SK-N-SH (cell line): ENCODE results near the gene RGS6. TPM values are rescaled to one million over a fixed set of nuclear protein-coding genes. Genes with fewer than 3 reads are reported as not detected.

Experiments used
- CTCF ChIA-PET: fragments of 300-600, 350-600 bp; formaldehyde crosslinking; extraction: SDS; loops from one replicate; lab custom pipeline; 2021; lab: Yijun Ruan, JAX
- POLR2A ChIA-PET: fragments of 350-600 bp; sonication (Branson Sonifier 250); formaldehyde crosslinking; extraction: SDS; loops from one replicate; lab custom pipeline; 2020; ENCODE audit warnings: antibody characterized with exemption, inconsistent platforms; lab: Yijun Ruan, JAX
- DNase-seq: peaks from one replicate; pipeline ENCODE4 v3.0.0; 2012
- H2AFZ ChIP-seq: fragments of 200-600 bp; sonication (generic); 2 replicates; pipeline ENCODE4 v1.8.1; 2016; ENCODE audit warnings: antibody characterized with exemption, mild to moderate bottlenecking, low read depth
- H3F3A ChIP-seq: fragments of 200-600 bp; sonication (generic); replicated peaks from 2 replicates; pipeline ENCODE3; 2016; ENCODE audit warnings: antibody characterized with exemption, mild to moderate bottlenecking; ENCODE audit not compliant: insufficient read depth
- H3K27ac ChIP-seq, 2 experiments: fragments of 200-500 bp in 1 of 2; fragments of 200-600 bp in 1 of 2; sonication (Bioruptor generic) in 1 of 2; sonication (generic), shearing (Covaris generic) in 1 of 2; 2 replicates each; pipeline versions ENCODE4 v1.5.1 to v1.6.1; 2014 to 2016; ENCODE audit warnings: low read depth in 2 of 2, inconsistent platforms in 1 of 2, low read length in 1 of 2, mild to moderate bottlenecking in 1 of 2, mixed read lengths in 1 of 2
- H3K27me3 ChIP-seq: fragments of 200-600 bp; sonication (generic), shearing (Covaris generic); 2 replicates; pipeline ENCODE4 v1.6.1; 2016; ENCODE audit warnings: mixed run types; ENCODE audit not compliant: insufficient read depth
- H3K36me3 ChIP-seq, 2 experiments: fragments of 200-500 bp in 1 of 2; fragments of 200-600 bp in 1 of 2; sonication (Bioruptor generic) in 1 of 2; sonication (generic) in 1 of 2; replicated peaks in 1 of 2; 2 replicates each; pipeline versions ENCODE3 to v1.5.1; 2014 to 2016; ENCODE audit warnings: low read length in 1 of 2, mild to moderate bottlenecking in 1 of 2; ENCODE audit not compliant: insufficient read depth in 2 of 2, control insufficient read depth in 1 of 2
- H3K4me1 ChIP-seq, 2 experiments: fragments of 200-500 bp in 1 of 2; fragments of 200-600 bp in 1 of 2; sonication (Bioruptor generic) in 1 of 2; sonication (generic), shearing (Covaris generic) in 1 of 2; 2 replicates each; pipeline versions ENCODE4 v1.5.1 to v1.6.1; 2014 to 2016; ENCODE audit warnings: low read depth in 1 of 2, low read length in 1 of 2, mixed run types in 1 of 2; ENCODE audit not compliant: insufficient read depth in 2 of 2, control insufficient read depth in 1 of 2
- H3K4me2 ChIP-seq: fragments of 200-600 bp; sonication (generic), shearing (Covaris generic); 2 replicates; pipeline ENCODE4 v1.6.1; 2017; ENCODE audit warnings: mixed run types
- H3K4me3 ChIP-seq, 2 experiments: fragments of 200-500 bp in 1 of 2; fragments of 200-600 bp in 1 of 2; sonication (Bioruptor generic) in 1 of 2; sonication (generic), shearing (Covaris generic) in 1 of 2; 2 replicates each; pipeline versions ENCODE4 v1.5.1 to v1.8.1; 2014 to 2016; ENCODE audit warnings: low read depth in 2 of 2, inconsistent platforms in 1 of 2, low read length in 1 of 2, mild to moderate bottlenecking in 1 of 2, mixed read lengths in 1 of 2, moderate library complexity in 1 of 2
- H3K79me2 ChIP-seq: fragments of 200-600 bp; sonication (generic); 2 replicates; pipeline ENCODE4 v1.8.1; 2017; ENCODE audit warnings: mild to moderate bottlenecking; ENCODE audit not compliant: insufficient read depth
- H3K9ac ChIP-seq: fragments of 200-600 bp; sonication (generic); 2 replicates; pipeline ENCODE4 v1.6.1; 2017; ENCODE audit warnings: mixed run types
- H3K9me2 ChIP-seq: fragments of 200-600 bp; sonication (generic); 2 replicates; pipeline ENCODE4 v1.6.1; 2017; ENCODE audit warnings: mixed run types
- H3K9me3 ChIP-seq: fragments of 200-600 bp; sonication (generic); 2 replicates; pipeline ENCODE4 v1.6.1; 2017; ENCODE audit warnings: mixed run types, mild to moderate bottlenecking, moderate library complexity
- H4K20me1 ChIP-seq: fragments of 200-600 bp; sonication (generic); 2 replicates; pipeline ENCODE4 v1.6.1; 2017; ENCODE audit warnings: mild to moderate bottlenecking, mixed run types; ENCODE audit not compliant: insufficient read depth
- CHD2 ChIP-seq: fragments of 150-350 bp; IDR thresholded peaks from 2 replicates; pipeline ENCODE4 v1.6.1; 2018; ENCODE audit warnings: low read length; ENCODE audit not compliant: partially characterized antibody
- FOSL2 ChIP-seq: IDR thresholded peaks from 2 replicates; pipeline ENCODE4 v1.4.0; 2012; ENCODE audit warnings: low read depth, mild to moderate bottlenecking, moderate library complexity, borderline replicate concordance
- GATA2 ChIP-seq: sonication (generic); formaldehyde crosslinking; IDR thresholded peaks from 2 replicates; pipeline ENCODE4 v1.5.0; 2020; ENCODE audit warnings: mild to moderate bottlenecking, missing genetic modification reagents
- IRF3 ChIP-seq: fragments of 150-350 bp; IDR thresholded peaks from 2 replicates; pipeline ENCODE4 v1.6.1; 2016; ENCODE audit warnings: mild to moderate bottlenecking, low read depth, low read length
- JUND ChIP-seq: IDR thresholded peaks from 2 replicates; pipeline ENCODE4 v1.4.0; 2012
- NRF1 ChIP-seq: IDR thresholded peaks from 2 replicates; pipeline ENCODE4 v1.6.1; 2012; ENCODE audit warnings: low read depth, mild to moderate bottlenecking, low read length
- PBX3 ChIP-seq: IDR thresholded peaks from 2 replicates; pipeline ENCODE4; 2012
- RAD21 ChIP-seq: IDR thresholded peaks from 2 replicates; pipeline ENCODE4 v1.6.1; 2012; ENCODE audit warnings: mild to moderate bottlenecking, low read length
- RFX5 ChIP-seq: IDR thresholded peaks from 2 replicates; pipeline ENCODE4 v1.6.1; 2012; ENCODE audit warnings: mild to moderate bottlenecking, improper control_type of control experiment, low read length
- SIN3A ChIP-seq: IDR thresholded peaks from 2 replicates; pipeline ENCODE4 v1.6.1; 2012; ENCODE audit warnings: low read depth, mild to moderate bottlenecking, low read length, moderate library complexity, borderline replicate concordance
- TAF1 ChIP-seq: IDR thresholded peaks from 2 replicates; pipeline ENCODE4 v1.6.1; 2012; ENCODE audit warnings: low read depth, mild to moderate bottlenecking, low read length, moderate library complexity, borderline replicate concordance
- TEAD4 ChIP-seq: IDR thresholded peaks from 2 replicates; pipeline ENCODE4 v1.4.0; 2012; ENCODE audit warnings: mild to moderate bottlenecking, borderline replicate concordance; ENCODE audit not compliant: insufficient read depth
- USF2 ChIP-seq: fragments of 150-350 bp; IDR thresholded peaks from 2 replicates; pipeline ENCODE4 v1.6.1; 2017; ENCODE audit warnings: antibody characterized with exemption, low read length, low read depth, borderline replicate concordance
- ZBTB33 ChIP-seq: IDR thresholded peaks from 2 replicates; pipeline ENCODE4 v1.4.0; 2012; ENCODE audit warnings: low read depth, borderline replicate concordance
- WGBS: methylation state at CpG from one replicate; pipeline ENCODE4 v1.1.6; 2017; ENCODE audit warnings: low lambda C conversion rate; 5-methylcytosine and 5-hydroxymethylcytosine counted together
- polyA plus RNA-seq, 3 experiments: library from polyadenylated mRNA; depleted of rRNA; stranded (reverse); fragments of >200 nt; gene quantifications; 2 replicates each; pipeline ENCODE4 v1.2.3, GENCODE V29; 2012

RGS6 gene
- polyA plus RNA-seq, 1 of the 3 experiments (the other 2 are of a cell fraction), result not detected

- no peak overlapping the region for H3K9ac ChIP-seq
- H3K27me3 ChIP-seq, result no peaks in the 10 kb centered on the region
- CTCF ChIA-PET, result interaction anchor here (3.0 to 4.9 kb wide), 2 partner anchors 38 to 352 kb away, joined by 14 to 37 read pairs; no protein-coding TSS in a partner anchor
- TF ChIP-seq TEAD4, result no peak
- no peak for TF ChIP-seq RAD21
- no peak for TF ChIP-seq GATA2
- TF ChIP-seq RFX5, result no peak
- TF ChIP-seq SIN3A, result no peak
- no peak for TF ChIP-seq FOSL2
- no peak for TF ChIP-seq TAF1
- TF ChIP-seq PBX3, result no peak
- no peak for TF ChIP-seq USF2
- H4K20me1 ChIP-seq, result no peaks in the 10 kb centered on the region
- POLR2A ChIA-PET, result no interaction called here
- no peaks in the 10 kb centered on the region for H3K9me3 ChIP-seq
- H3F3A ChIP-seq, result no peaks in the 10 kb centered on the region
- no peak overlapping the region for H3K27ac ChIP-seq
- 62% methylated on average over 6 of the region's 8 CpGs for WGBS
- no peak overlapping the region for H3K4me3 ChIP-seq
- H3K79me2 ChIP-seq, result no peaks in the 10 kb centered on the region
- DNase-seq, result no peak
- peaks cover 0 to 5% of the 10 kb centered on the region in 2 experiments; a peak in 1 of 4 replicates for H3K4me1 ChIP-seq
- no peak overlapping the region for H3K4me2 ChIP-seq
- no peak overlapping the region for H2AFZ ChIP-seq
- H3K9me2 ChIP-seq, result no peaks in the 10 kb centered on the region
- H3K36me3 ChIP-seq, result no peaks in the 10 kb centered on the region
Observed at GRCh38 chr14:72553161-72553560, 620.9 kb downstream of the RGS6 start.

GRCh38 chr14:72553656-72554055 is 621.4 kb downstream of the RGS6 start:
- POLR2A ChIA-PET, result interaction anchor here (0.8 kb wide), 1 partner anchor 9 kb away, joined by 3 read pairs; no protein-coding TSS in a partner anchor
- Histone ChIP-seq H4K20me1 (no peaks in the 10 kb centered on the region), H3K9ac (no peak overlapping the region), H3K4me1 (peaks cover 0 to 7% of the 10 kb centered on the region in 2 experiments; a peak in 1 of 4 replicates), H3K4me2 (no peak overlapping the region), H3K9me2 (no peaks in the 10 kb centered on the region), H3K9me3 (no peaks in the 10 kb centered on the region), H3K27ac (no peak overlapping the region)
- DNase-seq, result no peak
- CTCF ChIA-PET, result interaction anchor here (1.0 to 4.9 kb wide), 3 partner anchors 9 to 351 kb away, joined by 8 to 37 read pairs (median 14); no protein-coding TSS in a partner anchor
- TF ChIP-seq NRF1 (no peak), JUND (no peak), PBX3 (no peak), CHD2 (no peak), ZBTB33 (no peak), IRF3 (no peak)
- TF ChIP-seq, all 33 proteins: peak for 0
- WGBS, result 46% methylated on average over 5 of the region's 5 CpGs
- H3K27me3 ChIP-seq, result no peaks in the 10 kb centered on the region
- no peaks in the 10 kb centered on the region for H3K79me2 ChIP-seq
- no peak overlapping the region for H2AFZ ChIP-seq
- no peaks in the 10 kb centered on the region for H3F3A ChIP-seq
- H3K36me3 ChIP-seq, result no peaks in the 10 kb centered on the region
- H3K4me3 ChIP-seq, result no peak overlapping the region
